ENCODE results near the gene KDM4C.
A peak's percentile ranks its signal among the peaks of the same experiment; 100 is the strongest.
"Not testable (repeated sequence)": the region's sequence is repeated elsewhere in the genome, so short reads cannot be mapped to it uniquely, and the experiment has no call there.

The KDM4C gene

GRCh38 chr9:6757456-6758247, at the start of gene KDM4C:
Gene KDM4C, plus strand, starts transcription at chr9:6757973. Its CDS starts 35,016 bp downstream, at chr9:6792989.
- DNase-seq (ENCODE audit: low read depth) = peak; percentile 93

GRCh38 chr9:6708732-6709131, 49.0 kb upstream of the KDM4C start:
- no peak for DNase-seq (ENCODE audit: low read depth)

GRCh38 chr9:6711403-6711802, 46.4 kb upstream of the KDM4C start:
- DNase-seq (ENCODE audit: low read depth) = no peak

- no peak for DNase-seq (ENCODE audit: low read depth)
These were observed 45.7 kb upstream of the KDM4C start for GRCh38 chr9:6712041-6712440.

- DNase-seq (ENCODE audit: low read depth) = no peak
These were observed 43.6 kb upstream of the KDM4C start for GRCh38 chr9:6714176-6714575.

- DNase-seq (ENCODE audit: low read depth) = not testable (repeated sequence)
These were observed 42.5 kb upstream of the KDM4C start for GRCh38 chr9:6715153-6715754.

- DNase-seq (ENCODE audit: low read depth) = peak; percentile 72
These were observed 41.8 kb upstream of the KDM4C start for GRCh38 chr9:6715755-6716643.

GRCh38 chr9:6716766-6717165, 41.0 kb upstream of the KDM4C start:
- no peak for DNase-seq (ENCODE audit: low read depth)

- no peak for DNase-seq (ENCODE audit: low read depth)
These were observed 33.8 kb upstream of the KDM4C start for GRCh38 chr9:6723881-6724420.

- DNase-seq (ENCODE audit: low read depth) = no peak
These were observed 24.5 kb upstream of the KDM4C start for GRCh38 chr9:6733257-6733656.

GRCh38 chr9:6733831-6734230, 23.9 kb upstream of the KDM4C start:
- no peak for DNase-seq (ENCODE audit: low read depth)

- DNase-seq (ENCODE audit: low read depth) = no peak
These were observed 22.4 kb upstream of the KDM4C start for GRCh38 chr9:6735422-6735821.

GRCh38 chr9:6739218-6739617, 18.6 kb upstream of the KDM4C start:
- no peak for DNase-seq (ENCODE audit: low read depth)

- not testable (repeated sequence) for DNase-seq (ENCODE audit: low read depth)
These were observed 8.9 kb upstream of the KDM4C start for GRCh38 chr9:6748861-6749260.

GRCh38 chr9:6754861-6755260, 2.9 kb upstream of the KDM4C start:
- DNase-seq (ENCODE audit: low read depth) = not testable (repeated sequence)

- peak; percentile 67 for DNase-seq (ENCODE audit: low read depth)
These were observed 679 bp upstream of the KDM4C start for GRCh38 chr9:6757132-6757455.

- no peak for DNase-seq (ENCODE audit: low read depth)
These were observed 400 bp downstream of the KDM4C start for GRCh38 chr9:6758248-6758497.

GRCh38 chr9:6758498-6759184, 868 bp downstream of the KDM4C start:
- DNase-seq (ENCODE audit: low read depth) = peak; percentile 42

- no peak for DNase-seq (ENCODE audit: low read depth)
These were observed 1.6 kb downstream of the KDM4C start for GRCh38 chr9:6759185-6759977.

- DNase-seq (ENCODE audit: low read depth) = no peak
These were observed 3.5 kb downstream of the KDM4C start for GRCh38 chr9:6761306-6761705.

- DNase-seq (ENCODE audit: low read depth) = no peak
These were observed 5.5 kb downstream of the KDM4C start for GRCh38 chr9:6763244-6763643.

Data from activated T-cell treated with anti-CD3 and anti-CD28 coated beads for 48 hours (primary cell).